HepG2 (cell line): Measurements from ENCODE around the gene CGNL1. TPM values are rescaled to one million over a fixed set of nuclear protein-coding genes. Genes with fewer than 3 reads are reported as not detected.

ENCODE experiments used
- ATAC-seq: fragments of 200-7000 bp; cut with Tn5 transposase; 3 replicates; pipeline ENCODE4 v1.9.1; 2020; ENCODE audit warnings: mild to moderate bottlenecking, moderate library complexity
- BruUV-seq: library from RNA; stranded (reverse); fragments of 400-500 nt; replicated peaks from 2 replicates; lab custom pipeline; 2021; lab: Mats Ljungman, UMichigan
- CTCF ChIA-PET: fragments of 300-600 bp; formaldehyde crosslinking; extraction: SDS; loops from one replicate; lab custom pipeline; 2021; ENCODE audit warnings: low total read pairs, inconsistent platforms, low intra/inter-chr PET ratio; lab: Yijun Ruan, JAX
- POLR2A ChIA-PET: fragments of 350-600 bp; sonication (Branson Sonifier 250); formaldehyde crosslinking; loops from one replicate; lab custom pipeline; 2020; ENCODE audit warnings: antibody characterized with exemption, inconsistent platforms; lab: Yijun Ruan, JAX
- DNase-seq: peaks from one replicate; pipeline ENCODE4 v3.0.0-alpha.2; 2015; ENCODE audit warnings: low spot score
- FAIRE-seq: peaks from 3 replicates; lab custom pipeline; 2011; peaks lifted over from hg19 to GRCh38; lab: Jason Lieb, UNC
- H2AFZ ChIP-seq: one replicate; pipeline ENCODE4 v1.6.1; 2011; ENCODE audit warnings: low read length, inconsistent platforms
- H3K27ac ChIP-seq: fragments of 300-600 bp; 3 replicates; pipeline ENCODE4 v1.8.0; 2011; ENCODE audit warnings: mixed run types, mild to moderate bottlenecking, mixed read lengths, low read length, inconsistent platforms; ENCODE audit not compliant: insufficient read depth; ENCODE audit errors: extremely low read length
- H3K27me3 ChIP-seq, 2 experiments: fragments of 200-600 bp in 1 of 2; 2 replicates in 1 of 2; 3 replicates in 1 of 2; pipeline versions ENCODE4 v1.6.0 to v1.8.0; 2011; ENCODE audit warnings: low read length in 2 of 2, mild to moderate bottlenecking in 2 of 2, moderate library complexity in 2 of 2, inconsistent platforms in 1 of 2; ENCODE audit not compliant: insufficient read depth in 2 of 2, control insufficient read depth in 1 of 2
- H3K36me3 ChIP-seq, 2 experiments: fragments of 200-600 bp in 1 of 2; replicated peaks in 1 of 2; 2 replicates in 1 of 2; 3 replicates in 1 of 2; pipeline versions ENCODE4 v1.5.1 to v1.8.0; 2011; ENCODE audit warnings: low read length in 2 of 2, inconsistent platforms in 1 of 2; ENCODE audit not compliant: insufficient read depth in 2 of 2, control insufficient read depth in 1 of 2
- H3K4me1 ChIP-seq: 2 replicates; pipeline ENCODE4 v1.5.1; 2012; ENCODE audit warnings: low read length, inconsistent platforms; ENCODE audit not compliant: insufficient read depth
- H3K4me2 ChIP-seq: 2 replicates; pipeline ENCODE4 v1.6.0; 2011; ENCODE audit warnings: low read depth, low read length, inconsistent platforms
- H3K4me3 ChIP-seq, 3 experiments: fragments of 200-600 bp in 1 of 3; sonication (generic), shearing (Covaris generic) in 1 of 3; replicated peaks in 1 of 3; 2 replicates each; pipeline ENCODE4 v1.5.1; 2011 to 2016; ENCODE audit warnings: low read length in 3 of 3, inconsistent platforms in 2 of 3, low read depth in 2 of 3, mild to moderate bottlenecking in 2 of 3, control low read depth in 1 of 3, mixed read lengths in 1 of 3; ENCODE audit not compliant: insufficient read depth in 1 of 3
- H3K79me2 ChIP-seq: one replicate; pipeline ENCODE4 v1.6.1; 2011; ENCODE audit warnings: low read length, inconsistent platforms; ENCODE audit not compliant: insufficient read depth
- H3K9ac ChIP-seq: 2 replicates; pipeline ENCODE4 v1.6.0; 2011; ENCODE audit warnings: mild to moderate bottlenecking, low read depth, low read length, inconsistent platforms; ENCODE audit not compliant: insufficient read depth
- H3K9me3 ChIP-seq: 2 replicates; pipeline ENCODE4 v1.5.1; 2012; ENCODE audit warnings: mild to moderate bottlenecking, low read length
- H4K20me1 ChIP-seq: 2 replicates; pipeline ENCODE4 v1.6.0; 2011; ENCODE audit warnings: inconsistent platforms, mild to moderate bottlenecking, low read length, moderate library complexity; ENCODE audit not compliant: insufficient read depth
- AHDC1 ChIP-seq: sonication (generic); formaldehyde crosslinking; IDR thresholded peaks from 2 replicates; pipeline ENCODE4 v1.5.1; 2020; ENCODE audit warnings: mild to moderate bottlenecking, missing genetic modification reagents, borderline replicate concordance
- HIVEP1 ChIP-seq: sonication (generic); formaldehyde crosslinking; IDR thresholded peaks from 2 replicates; pipeline ENCODE4 v1.4.0; 2020; ENCODE audit warnings: mild to moderate bottlenecking, missing genetic modification reagents
- IRF9 ChIP-seq: sonication (generic); formaldehyde crosslinking; IDR thresholded peaks from 2 replicates; pipeline ENCODE4 v1.8.0; 2022; ENCODE audit warnings: missing genetic modification reagents, mild to moderate bottlenecking, borderline replicate concordance
- KDM4B ChIP-seq: sonication (generic); formaldehyde crosslinking; IDR thresholded peaks from 2 replicates; pipeline ENCODE4 v1.4.0; 2020; ENCODE audit warnings: missing genetic modification reagents
- MXI1 ChIP-seq: IDR thresholded peaks from 3 replicates; pipeline ENCODE4 v1.6.1; 2012; ENCODE audit warnings: low read depth, low read length, inconsistent platforms, borderline replicate concordance
- NCOA2 ChIP-seq: sonication (generic); formaldehyde crosslinking; IDR thresholded peaks from 2 replicates; pipeline ENCODE4 v1.8.0; 2022; ENCODE audit warnings: inconsistent platforms
- SOX5 ChIP-seq: IDR thresholded peaks from 2 replicates; pipeline ENCODE4 v1.6.1; 2016; ENCODE audit warnings: borderline replicate concordance
- ZBTB38 ChIP-seq: sonication (generic); formaldehyde crosslinking; IDR thresholded peaks from 2 replicates; pipeline ENCODE4 v1.5.1; 2020; ENCODE audit warnings: mild to moderate bottlenecking, missing genetic modification reagents
- ZFX ChIP-seq: sonication (generic); formaldehyde crosslinking; IDR thresholded peaks from 2 replicates; pipeline ENCODE4 v1.4.0; 2020; ENCODE audit warnings: mild to moderate bottlenecking, low read depth, missing genetic modification reagents, moderate library complexity
- ZNF251 ChIP-seq: sonication (generic); formaldehyde crosslinking; IDR thresholded peaks from 2 replicates; pipeline ENCODE4 v1.9.0; 2021; ENCODE audit warnings: mild to moderate bottlenecking, missing genetic modification reagents
- ZNF296 ChIP-seq: sonication (generic); formaldehyde crosslinking; conservative IDR thresholded peaks from 2 replicates; pipeline ENCODE4 v1.5.0; 2020; ENCODE audit warnings: mild to moderate bottlenecking, missing genetic modification reagents
- ZNF605 ChIP-seq: sonication (generic); formaldehyde crosslinking; IDR thresholded peaks from 2 replicates; pipeline ENCODE4 v1.8.0; 2022; ENCODE audit warnings: mild to moderate bottlenecking, missing genetic modification reagents
- ZNF75D ChIP-seq: sonication (generic); formaldehyde crosslinking; IDR thresholded peaks from 2 replicates; pipeline ENCODE4 v1.8.1; 2023; ENCODE audit warnings: missing genetic modification reagents, mild to moderate bottlenecking, borderline replicate concordance
- ZNF773 ChIP-seq: sonication (generic); formaldehyde crosslinking; IDR thresholded peaks from 2 replicates; pipeline ENCODE4 v1.4.0; 2020; ENCODE audit warnings: missing genetic modification reagents, borderline replicate concordance
- ZSCAN31 ChIP-seq: sonication (generic); formaldehyde crosslinking; IDR thresholded peaks from 2 replicates; pipeline ENCODE4 v1.5.0; 2020; ENCODE audit warnings: low read depth, mild to moderate bottlenecking, missing genetic modification reagents
- whole genome bisulfite sequencing: methylation state at CpG from one replicate; pipeline ENCODE4 v1.1.6; 2017; ENCODE audit warnings: low lambda C conversion rate; 5-methylcytosine and 5-hydroxymethylcytosine counted together
- in situ Hi-C: cut with HindIII; loops from 2 replicates; pipeline ENCODE4 v1.10.0; 2017; ENCODE audit warnings: low pct_unique_long_range_greater_than_20kb; ENCODE audit not compliant: extremely low pct_ligation_motif_present
- intact Hi-C: fragments of 100-400 bp; cut with micrococcal nuclease; formaldehyde crosslinking; loops from one replicate; pipeline ENCODE4 v1.10.0; 2022; ENCODE audit not compliant: unreplicated experiment
- polyA plus RNA-seq, 8 experiments: library from polyadenylated mRNA; depleted of rRNA in 3 of 8; stranded (reverse) in 7 of 8; unstranded in 1 of 8; fragments of >200 nt; fragmentation: Illumina TruSeq in 4 of 8; extraction: Trizol in 4 of 8; gene quantifications; 2 replicates each; pipeline versions ENCODE4 v1.2.1 to v1.2.3, GENCODE V29; 2011 to 2016; ENCODE audit warnings: low read depth in 4 of 8, missing spikeins in 1 of 8, mixed read lengths in 1 of 8; ENCODE audit not compliant: insufficient read depth in 1 of 8
- total RNA-seq, 5 experiments: library from RNA; depleted of rRNA; stranded (reverse); fragments of >200 nt; fragmentation: Illumina TruSeq; extraction: Trizol; gene quantifications; 2 replicates each; pipeline ENCODE4 v1.2.3, GENCODE V29; 2016; ENCODE audit warnings: low read depth in 1 of 5
- TF ChIP-seq, protein P1 (sequence below): sonication (generic); formaldehyde crosslinking; IDR thresholded peaks from 2 replicates; pipeline ENCODE4 v1.8.0; 2022; ENCODE audit warnings: missing genetic modification reagents, low read depth, mild to moderate bottlenecking, borderline replicate concordance
- TF ChIP-seq, protein P2 (sequence below): sonication (generic); formaldehyde crosslinking; IDR thresholded peaks from 2 replicates; pipeline ENCODE4 v1.8.1; 2023; ENCODE audit warnings: mild to moderate bottlenecking, inconsistent platforms, moderate library complexity, missing genetic modification reagents, borderline replicate concordance

Gene CGNL1
- total and polyA plus RNA-seq, 2 of the 13 experiments (the other 11 are each of a cell fraction or from before 2014, with no cell fraction given): 5.6 to 15.6 TPM

DNA sequence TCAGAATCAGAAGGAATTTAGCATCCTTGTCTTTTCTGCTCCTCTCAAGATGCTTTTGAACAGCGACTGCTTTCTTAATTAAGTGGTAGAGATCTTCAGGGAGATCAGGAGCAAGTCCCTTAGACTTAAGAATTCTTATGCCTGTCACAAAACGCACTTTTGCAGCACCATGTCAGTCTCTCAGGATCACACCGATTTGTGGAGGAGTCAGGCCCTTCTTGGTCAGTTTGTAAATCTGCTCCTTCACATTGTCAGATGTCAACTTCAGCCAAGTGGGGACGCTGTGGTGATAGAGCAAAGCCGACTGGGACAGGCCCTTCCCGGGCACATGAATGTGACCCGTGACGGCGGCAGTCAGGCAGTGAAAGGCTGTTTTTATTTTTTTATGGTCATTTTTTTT is 179.7 kb downstream of the CGNL1 start (continued):
- no peak for TF ChIP-seq ZNF251 (CRISPR knock-in tag)
- TF ChIP-seq SOX5: no peak

DNA sequence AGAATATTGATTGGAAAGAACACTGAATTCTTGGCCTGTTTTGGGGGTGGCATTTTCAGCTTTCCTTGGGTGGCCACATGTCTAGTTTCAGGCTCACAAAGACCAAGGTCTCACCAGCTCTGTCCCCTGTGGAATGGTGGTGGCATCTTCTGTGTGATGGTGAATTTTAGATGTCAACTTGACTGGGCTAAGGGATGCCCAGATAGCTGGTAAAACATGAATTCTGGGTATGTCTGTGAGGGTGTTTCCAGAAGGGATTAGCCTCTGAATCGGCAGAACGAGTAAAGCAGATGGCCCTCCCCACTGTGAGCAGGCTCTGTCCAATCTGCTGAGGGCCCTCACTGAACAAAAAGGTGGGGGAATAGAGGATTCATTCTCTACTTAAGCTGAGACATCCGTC is 181.0 kb downstream of the CGNL1 start:
- in situ Hi-C loops: no loop called here
- peaks cover 12% of the 10 kb centered on the region for H3K4me1 ChIP-seq
- POLR2A ChIA-PET: no interaction called here
- H3K4me2 ChIP-seq: no peak overlapping the region
- ATAC-seq (no peak), FAIRE-seq (no peak), DNase-seq (no peak)
- no peaks in the 10 kb centered on the region for H3K79me2 ChIP-seq
- TF ChIP-seq ZNF605 (no peak), ZBTB38 (CRISPR knock-in tag) (no peak), ZNF296 (no peak), HIVEP1 (CRISPR knock-in tag) (no peak), AHDC1 (CRISPR knock-in tag) (no peak), ZFX (CRISPR knock-in tag) (no peak), IRF9 (CRISPR knock-in tag) (no peak), ZSCAN31 (CRISPR knock-in tag) (no peak), KDM4B (CRISPR knock-in tag) (no peak), NCOA2 (CRISPR knock-in tag) (no peak), MXI1 (no peak), ZNF75D (CRISPR knock-in tag) (no peak), ZNF773 (CRISPR knock-in tag) (no peak)
- TF ChIP-seq, protein P1, sequence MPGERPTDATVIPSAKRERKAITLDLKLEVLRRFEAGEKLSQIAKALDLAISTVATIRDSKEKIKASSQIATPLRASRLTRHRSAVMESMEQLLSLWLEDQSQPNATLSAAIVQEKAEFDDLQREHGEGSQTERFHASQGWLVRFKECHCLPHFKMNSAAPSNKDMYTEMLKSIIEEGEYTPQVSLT (CRISPR knock-in tag): no peak
- TF ChIP-seq, protein P2, sequence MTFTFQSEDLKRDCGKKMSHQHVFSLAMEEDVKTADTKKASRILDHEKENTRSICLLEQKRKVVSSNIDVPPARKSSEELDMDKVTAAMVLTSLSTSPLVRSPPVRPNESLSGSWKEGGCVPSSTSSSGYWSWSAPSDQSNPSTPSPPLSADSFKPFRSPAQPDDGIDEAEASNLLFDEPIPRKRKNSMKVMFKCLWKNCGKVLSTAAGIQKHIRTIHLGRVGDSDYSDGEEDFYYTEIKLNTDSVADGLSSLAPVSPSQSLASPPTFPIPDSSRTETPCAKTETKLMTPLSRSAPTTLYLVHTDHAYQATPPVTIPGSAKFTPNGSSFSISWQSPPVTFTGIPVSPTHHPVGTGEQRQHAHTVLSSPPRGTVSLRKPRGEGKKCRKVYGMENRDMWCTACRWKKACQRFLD (CRISPR knock-in tag): no peak
- no peaks in the 10 kb centered on the region for H3K27me3 ChIP-seq
- intact Hi-C loops: no loop called here
- H3K9me3 ChIP-seq: no peaks in the 10 kb centered on the region
- CTCF ChIA-PET: no interaction called here
- 60% methylated on average over 1 of the region's 3 CpGs for WGBS
- no peak overlapping the region for H3K27ac ChIP-seq
- no peak overlapping the region for H3K9ac ChIP-seq
- H2AFZ ChIP-seq: no peak overlapping the region
- H4K20me1 ChIP-seq: no peaks in the 10 kb centered on the region
- H3K36me3 ChIP-seq: no peaks in the 10 kb centered on the region
- no TSS peak for BruUV-seq
- H3K4me3 ChIP-seq: no peak overlapping the region
